ENCODE measurements around the gene DOP1A. TPM values are rescaled to one million over a fixed set of nuclear protein-coding genes. Genes with fewer than 3 reads are reported as not detected.

The DOP1A gene
- polyA plus RNA-seq, 3 donors, result 2.1 to 8.9 (median 2.5) TPM

DNA sequence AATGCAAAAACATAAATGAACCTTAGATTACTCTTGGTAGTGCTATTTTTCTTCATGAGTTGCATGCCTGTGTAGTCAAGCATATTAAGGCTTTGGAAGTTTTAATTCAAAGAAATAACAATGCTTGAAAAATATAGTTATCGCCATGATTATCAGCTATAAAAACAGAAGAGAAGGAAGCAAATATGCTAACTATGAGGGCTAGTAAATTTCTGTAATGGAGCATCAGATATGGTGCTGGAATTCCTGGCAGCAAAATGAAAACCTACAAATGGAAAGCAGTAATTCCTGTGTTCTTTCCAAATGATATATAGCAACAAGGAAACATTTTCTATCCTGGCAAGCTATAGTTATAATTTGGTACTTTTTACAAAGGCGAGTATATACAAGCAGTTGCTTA lies 29.7 kb downstream of the DOP1A start:
- H3K9ac ChIP-seq (ENCODE audit: insufficient read depth, low read length, poor library complexity, severe bottlenecking), result no peak overlapping the region
- TF ChIP-seq, protein P1, sequence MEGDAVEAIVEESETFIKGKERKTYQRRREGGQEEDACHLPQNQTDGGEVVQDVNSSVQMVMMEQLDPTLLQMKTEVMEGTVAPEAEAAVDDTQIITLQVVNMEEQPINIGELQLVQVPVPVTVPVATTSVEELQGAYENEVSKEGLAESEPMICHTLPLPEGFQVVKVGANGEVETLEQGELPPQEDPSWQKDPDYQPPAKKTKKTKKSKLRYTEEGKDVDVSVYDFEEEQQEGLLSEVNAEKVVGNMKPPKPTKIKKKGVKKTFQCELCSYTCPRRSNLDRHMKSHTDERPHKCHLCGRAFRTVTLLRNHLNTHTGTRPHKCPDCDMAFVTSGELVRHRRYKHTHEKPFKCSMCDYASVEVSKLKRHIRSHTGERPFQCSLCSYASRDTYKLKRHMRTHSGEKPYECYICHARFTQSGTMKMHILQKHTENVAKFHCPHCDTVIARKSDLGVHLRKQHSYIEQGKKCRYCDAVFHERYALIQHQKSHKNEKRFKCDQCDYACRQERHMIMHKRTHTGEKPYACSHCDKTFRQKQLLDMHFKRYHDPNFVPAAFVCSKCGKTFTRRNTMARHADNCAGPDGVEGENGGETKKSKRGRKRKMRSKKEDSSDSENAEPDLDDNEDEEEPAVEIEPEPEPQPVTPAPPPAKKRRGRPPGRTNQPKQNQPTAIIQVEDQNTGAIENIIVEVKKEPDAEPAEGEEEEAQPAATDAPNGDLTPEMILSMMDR (IDR thresholded peaks at IDR 0.05), result no peak
- H2AFZ ChIP-seq (ENCODE audit: insufficient read depth, low read depth, low read length, poor library complexity, severe bottlenecking), result no peak overlapping the region
- peaks cover 6 to 8% of the 10 kb centered on the region in 2 donors for H3K4me1 ChIP-seq (ENCODE audit: control insufficient read depth in 1 of 2, insufficient read depth in 2 of 2, low read length in 2 of 2)
- no CpG with 5 or more reads among the region's 2 CpGs for WGBS (ENCODE audit: insufficient coverage)
- no peak overlapping the region for H3K27ac ChIP-seq (ENCODE audit: low read depth in 1 of 2, low read length in 2 of 2)
- DNase-seq, result no peak
- H3K4me3 ChIP-seq (replicated peaks in 1 of 3; ENCODE audit: low read depth in 2 of 3, low read length in 3 of 3), result no peak overlapping the region
- H3K36me3 ChIP-seq (replicated peaks in 1 of 2; ENCODE audit: control insufficient read depth in 1 of 2, insufficient read depth in 2 of 2, low read length in 2 of 2), result peaks cover 26 to 42% of the 10 kb centered on the region in 2 donors
- no peak overlapping the region for H3K4me3 Mint-ChIP-seq
- peaks cover 12% of the 10 kb centered on the region for H4K20me1 ChIP-seq (ENCODE audit: insufficient read depth, low read length)
- H3K9me3 Mint-ChIP-seq, result peaks cover 0 to 3% (median 0%) of the 10 kb centered on the region in 7 donors
- intact Hi-C loops (cut with micrococcal nuclease), result no loop called here
- no peaks in the 10 kb centered on the region for H3K27me3 ChIP-seq (ENCODE audit: control insufficient read depth in 2 of 2, insufficient read depth in 2 of 2, low read length in 2 of 2)
- H3K36me3 Mint-ChIP-seq, result peaks cover 25 to 29% of the 10 kb centered on the region in 2 donors
- no peak overlapping the region for H3K27ac Mint-ChIP-seq
- H3K4me1 Mint-ChIP-seq, result peaks cover 6% of the 10 kb centered on the region
- no peak overlapping the region for H3K4me2 ChIP-seq (replicated peaks; ENCODE audit: extremely low read depth, low read length, poor library complexity, severe bottlenecking)
- peaks cover 12% of the 10 kb centered on the region for H3K79me2 ChIP-seq (ENCODE audit: insufficient read depth, low read length)
- H3K27me3 Mint-ChIP-seq (ENCODE audit: low read depth in 3 of 3), result no peaks in the 10 kb centered on the region
- H3K9me3 ChIP-seq (replicated peaks in 1 of 2; ENCODE audit: control insufficient read depth in 1 of 2, insufficient read depth in 1 of 2, low read length in 2 of 2), result no peaks in the 10 kb centered on the region

DNA sequence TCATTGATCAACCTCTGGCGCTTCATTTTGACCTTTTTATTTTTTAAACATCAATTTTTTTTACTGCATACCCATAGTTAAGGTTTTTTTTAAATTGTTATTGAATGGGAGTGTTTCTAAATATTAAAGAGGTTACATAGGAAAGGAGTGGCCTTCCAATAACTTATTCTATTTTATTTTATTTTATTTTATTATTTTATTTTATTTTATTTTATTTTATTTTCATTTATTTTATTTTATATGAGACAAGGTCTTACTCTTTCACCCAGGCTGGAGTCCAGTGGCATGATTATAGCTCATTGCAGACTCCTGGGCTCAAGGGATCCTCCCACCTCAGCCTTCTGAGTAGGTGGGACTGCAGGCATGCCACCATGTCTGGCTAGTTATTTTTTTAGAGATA lies 30.2 kb downstream of the DOP1A start:
- no CpG with 5 or more reads among the region's 1 CpG for WGBS (ENCODE audit: insufficient coverage)
- Mint-ChIP-seq H3K27me3 (ENCODE audit: low read depth in 3 of 3) (no peaks in the 10 kb centered on the region), H3K4me3 (no peak overlapping the region), H3K36me3 (peaks cover 29 to 34% of the 10 kb centered on the region in 2 donors), H3K4me1 (peaks cover 1% of the 10 kb centered on the region), H3K9me3 (peaks cover 0 to 3% (median 0%) of the 10 kb centered on the region in 7 donors), H3K27ac (no peak overlapping the region)
- no peak overlapping the region for H3K9ac ChIP-seq (ENCODE audit: insufficient read depth, low read length, poor library complexity, severe bottlenecking)
- no peak overlapping the region for H2AFZ ChIP-seq (ENCODE audit: insufficient read depth, low read depth, low read length, poor library complexity, severe bottlenecking)
- DNase-seq, result no peak
- H3K79me2 ChIP-seq (ENCODE audit: insufficient read depth, low read length), result peaks cover 12% of the 10 kb centered on the region
- TF ChIP-seq, protein P1 (IDR thresholded peaks at IDR 0.05), result no peak
- intact Hi-C loops (cut with micrococcal nuclease), result no loop called here
- no peaks in the 10 kb centered on the region for H3K9me3 ChIP-seq (replicated peaks in 1 of 2; ENCODE audit: control insufficient read depth in 1 of 2, insufficient read depth in 1 of 2, low read length in 2 of 2)
- H4K20me1 ChIP-seq (ENCODE audit: insufficient read depth, low read length), result peaks cover 9% of the 10 kb centered on the region
- peaks cover 31 to 47% of the 10 kb centered on the region in 2 donors for H3K36me3 ChIP-seq (replicated peaks in 1 of 2; ENCODE audit: control insufficient read depth in 1 of 2, insufficient read depth in 2 of 2, low read length in 2 of 2)
- no peaks in the 10 kb centered on the region for H3K27me3 ChIP-seq (ENCODE audit: control insufficient read depth in 2 of 2, insufficient read depth in 2 of 2, low read length in 2 of 2)
- no peak overlapping the region for H3K4me2 ChIP-seq (replicated peaks; ENCODE audit: extremely low read depth, low read length, poor library complexity, severe bottlenecking)
- H3K4me3 ChIP-seq (replicated peaks in 1 of 3; ENCODE audit: low read depth in 2 of 3, low read length in 3 of 3), result no peak overlapping the region
- H3K27ac ChIP-seq (ENCODE audit: low read depth in 1 of 2, low read length in 2 of 2), result no peak overlapping the region
- peaks cover 2 to 3% of the 10 kb centered on the region in 2 donors for H3K4me1 ChIP-seq (ENCODE audit: control insufficient read depth in 1 of 2, insufficient read depth in 2 of 2, low read length in 2 of 2)
